GM18519 (cell line): ENCODE results near the gene GALNT9.
"Not testable (repeated sequence)": the region's sequence is repeated elsewhere in the genome, so short reads cannot be mapped to it uniquely, and the experiment has no call there.

Experiments used
- ATAC-seq: cut with Tn5 transposase; IDR thresholded peaks from one replicate; pipeline ENCODE4 v1.9.1; 2021; ENCODE audit warnings: mild to moderate bottlenecking, moderate library complexity; ENCODE audit not compliant: unreplicated experiment, low FRiP score

Gene GALNT9

GRCh38 chr12:132238884-132239283 is 90.5 kb downstream of the GALNT9 start:
- ATAC-seq = no peak

GRCh38 chr12:132238488-132238854 is 90.9 kb downstream of the GALNT9 start:
- no peak for ATAC-seq

GRCh38 chr12:132237772-132238487 is 91.5 kb downstream of the GALNT9 start:
- ATAC-seq = no peak

GRCh38 chr12:132236930-132237771 is 92.2 kb downstream of the GALNT9 start:
- no peak for ATAC-seq

GRCh38 chr12:132236129-132236929 is 93.1 kb downstream of the GALNT9 start:
- no peak for ATAC-seq

- ATAC-seq = no peak
These were observed 94.1 kb downstream of the GALNT9 start for GRCh38 chr12:132235116-132235820.

GRCh38 chr12:132230381-132230780 is 99.0 kb downstream of the GALNT9 start:
- no peak for ATAC-seq

GRCh38 chr12:132229926-132230325 is 99.5 kb downstream of the GALNT9 start:
- no peak for ATAC-seq

- ATAC-seq = no peak
These were observed 100.1 kb downstream of the GALNT9 start for GRCh38 chr12:132229193-132229760.

- ATAC-seq = no peak
These were observed 100.8 kb downstream of the GALNT9 start for GRCh38 chr12:132228476-132229192.

GRCh38 chr12:132227782-132228475 is 101.5 kb downstream of the GALNT9 start:
- ATAC-seq = no peak

- ATAC-seq = no peak
These were observed 102.3 kb downstream of the GALNT9 start for GRCh38 chr12:132227118-132227517.

GRCh38 chr12:132226604-132227003 is 102.8 kb downstream of the GALNT9 start:
- ATAC-seq = no peak

- ATAC-seq = no peak
These were observed 104.2 kb downstream of the GALNT9 start for GRCh38 chr12:132225214-132225613.

- no peak for ATAC-seq
These were observed 104.9 kb downstream of the GALNT9 start for GRCh38 chr12:132224484-132224883.

GRCh38 chr12:132222808-132223173 is 106.6 kb downstream of the GALNT9 start:
- ATAC-seq = no peak

- no peak for ATAC-seq
These were observed 107.1 kb downstream of the GALNT9 start for GRCh38 chr12:132222096-132222807.

GRCh38 chr12:132219761-132220160 is 109.6 kb downstream of the GALNT9 start:
- ATAC-seq = not testable (repeated sequence)
